ENCODE measurements around the gene CD79A. TPM values are rescaled to one million over a fixed set of nuclear protein-coding genes. Genes with fewer than 3 reads are reported as not detected.

The CD79A gene
- total RNA-seq, 1 experiment from 2014 or later, result 0.69 TPM

DNA sequence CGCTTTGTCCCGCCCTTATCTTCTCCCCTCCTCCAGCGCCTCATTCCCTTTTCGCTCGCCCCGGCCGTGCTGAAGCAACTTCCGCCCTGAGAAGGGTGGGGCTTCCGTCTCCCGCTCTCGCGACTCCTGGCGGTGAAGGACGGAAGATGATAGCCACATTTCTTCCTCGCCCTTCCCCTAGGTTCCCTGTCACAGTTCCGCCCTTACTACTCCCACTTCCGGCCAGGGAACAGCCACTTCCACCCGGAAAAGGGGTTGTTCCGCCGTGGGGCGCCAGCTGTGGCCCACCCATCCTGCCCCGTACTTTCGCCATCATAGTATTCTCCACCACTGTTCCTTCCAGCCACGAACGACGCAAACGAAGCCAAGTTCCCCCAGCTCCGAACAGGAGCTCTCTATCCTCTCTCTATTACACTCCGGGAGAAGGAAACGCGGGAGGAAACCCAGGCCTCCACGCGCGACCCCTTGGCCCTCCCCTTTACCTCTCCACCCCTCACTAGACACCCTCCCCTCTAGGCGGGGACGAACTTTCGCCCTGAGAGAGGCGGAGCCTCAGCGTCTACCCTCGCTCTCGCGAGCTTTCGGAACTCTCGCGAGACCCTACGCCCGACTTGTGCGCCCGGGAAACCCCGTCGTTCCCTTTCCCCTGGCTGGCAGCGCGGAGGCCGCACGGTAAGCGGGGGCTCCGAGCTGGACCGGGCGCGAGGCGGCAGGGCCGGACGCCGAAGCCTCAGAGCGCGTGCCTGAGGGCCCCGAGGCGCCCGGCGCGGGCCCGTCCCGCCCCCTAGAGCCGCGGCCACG, 17.3 kb upstream of the CD79A start, which contains the start of gene RPS19 (continued):
- TF ChIP-seq SRF (IDR thresholded peaks at IDR 0.05; ENCODE audit: low read depth), result peak; percentile 74; the same call in 1 of the 2 replicates
- peak; percentile 76 for TF ChIP-seq TCF7L2 (IDR thresholded peaks at IDR 0.05; ENCODE audit: borderline replicate concordance, extremely low read depth, insufficient read depth, insufficient read length)
- TF ChIP-seq YY1 (IDR thresholded peaks at IDR 0.05; ENCODE audit: extremely low read depth, insufficient replicate concordance, low read depth, low read length), result peak; percentile 78
- TF ChIP-seq, protein P1, sequence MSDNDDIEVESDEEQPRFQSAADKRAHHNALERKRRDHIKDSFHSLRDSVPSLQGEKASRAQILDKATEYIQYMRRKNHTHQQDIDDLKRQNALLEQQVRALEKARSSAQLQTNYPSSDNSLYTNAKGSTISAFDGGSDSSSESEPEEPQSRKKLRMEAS (IDR thresholded peaks at IDR 0.05), result peak; percentile 68
- peak; percentile 39; the same call in 1 of the 2 replicates for TF ChIP-seq SIN3A (IDR thresholded peaks at IDR 0.05; ENCODE audit: low read depth)
- TF ChIP-seq, protein P2, sequence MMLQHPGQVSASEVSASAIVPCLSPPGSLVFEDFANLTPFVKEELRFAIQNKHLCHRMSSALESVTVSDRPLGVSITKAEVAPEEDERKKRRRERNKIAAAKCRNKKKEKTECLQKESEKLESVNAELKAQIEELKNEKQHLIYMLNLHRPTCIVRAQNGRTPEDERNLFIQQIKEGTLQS (IDR thresholded peaks at IDR 0.05), result no peak
- TF ChIP-seq, protein P3, sequence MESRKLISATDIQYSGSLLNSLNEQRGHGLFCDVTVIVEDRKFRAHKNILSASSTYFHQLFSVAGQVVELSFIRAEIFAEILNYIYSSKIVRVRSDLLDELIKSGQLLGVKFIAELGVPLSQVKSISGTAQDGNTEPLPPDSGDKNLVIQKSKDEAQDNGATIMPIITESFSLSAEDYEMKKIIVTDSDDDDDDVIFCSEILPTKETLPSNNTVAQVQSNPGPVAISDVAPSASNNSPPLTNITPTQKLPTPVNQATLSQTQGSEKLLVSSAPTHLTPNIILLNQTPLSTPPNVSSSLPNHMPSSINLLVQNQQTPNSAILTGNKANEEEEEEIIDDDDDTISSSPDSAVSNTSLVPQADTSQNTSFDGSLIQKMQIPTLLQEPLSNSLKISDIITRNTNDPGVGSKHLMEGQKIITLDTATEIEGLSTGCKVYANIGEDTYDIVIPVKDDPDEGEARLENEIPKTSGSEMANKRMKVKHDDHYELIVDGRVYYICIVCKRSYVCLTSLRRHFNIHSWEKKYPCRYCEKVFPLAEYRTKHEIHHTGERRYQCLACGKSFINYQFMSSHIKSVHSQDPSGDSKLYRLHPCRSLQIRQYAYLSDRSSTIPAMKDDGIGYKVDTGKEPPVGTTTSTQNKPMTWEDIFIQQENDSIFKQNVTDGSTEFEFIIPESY (IDR thresholded peaks at IDR 0.05; ENCODE audit: extremely low read depth, insufficient replicate concordance, low read length), result peak; percentile 100
- TF ChIP-seq FOSL1 (IDR thresholded peaks at IDR 0.05; ENCODE audit: low read depth), result no peak
- TF ChIP-seq ZNF274 (IDR thresholded peaks at IDR 0.05; ENCODE audit: low read depth, low read length), result no peak
- TF ChIP-seq JUND (IDR thresholded peaks at IDR 0.05), result no peak
- TF ChIP-seq CBX3 (IDR thresholded peaks at IDR 0.05; ENCODE audit: low read depth), result no peak; the same call in 1 of the 2 replicates
- peak; percentile 86 for TF ChIP-seq POLR2A (IDR thresholded peaks at IDR 0.05; ENCODE audit: borderline replicate concordance, extremely low read depth, insufficient read depth, insufficient read length)

Data from HCT116 (cell line).